ENCODE measurements around the gene CEP295NL.

DNA sequence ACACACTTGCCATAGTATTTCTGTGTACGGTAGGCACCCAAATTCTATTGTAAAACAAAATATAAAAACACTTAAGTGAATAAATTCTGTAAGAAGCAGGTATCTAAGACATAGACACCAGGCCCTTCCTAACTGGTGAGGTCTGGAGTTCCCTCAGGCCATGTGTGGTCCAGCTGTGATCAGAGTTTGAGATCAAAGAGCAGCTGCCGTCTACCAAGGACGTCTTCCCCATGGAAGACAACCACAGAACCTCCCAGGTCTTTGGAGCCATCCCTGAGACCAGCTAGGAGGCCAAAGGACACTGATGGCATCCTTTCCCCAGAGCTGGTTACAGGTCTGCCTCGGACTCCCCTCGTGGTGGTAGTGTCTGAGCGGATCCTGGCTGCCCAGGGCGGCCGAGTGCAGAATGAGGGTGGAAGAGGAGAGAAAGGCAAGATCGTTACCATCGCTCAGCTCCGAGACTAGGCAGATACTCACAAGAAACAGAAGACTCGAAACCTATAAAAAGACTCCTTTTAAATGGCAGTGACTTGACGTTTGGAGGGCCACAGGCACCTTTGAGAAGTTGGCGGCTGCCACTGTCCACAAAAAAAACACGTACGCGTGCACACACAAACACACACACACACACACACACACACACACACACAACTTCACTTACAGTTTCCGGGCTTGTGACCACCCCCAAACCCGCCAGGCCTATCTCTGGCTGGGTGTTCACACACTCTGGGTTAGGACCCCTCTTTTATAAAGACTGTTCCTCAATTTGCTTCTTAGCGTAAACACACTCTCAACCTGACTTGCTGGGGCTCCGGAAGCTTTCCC, 14.7 kb upstream of the CEP295NL start:
- TF ChIP-seq POLR2A (IDR thresholded peaks at IDR 0.05; ENCODE audit: low read depth, low read length) (no peak), TAF1 (IDR thresholded peaks at IDR 0.05; ENCODE audit: low read depth, low read length) (no peak), POLR2AphosphoS5 (IDR thresholded peaks at IDR 0.05; ENCODE audit: low read depth, low read length) (no peak), SPI1 (IDR thresholded peaks at IDR 0.05; ENCODE audit: low read depth, low read length) (no peak)
